NCI-H2171 (cell line): ENCODE measurements around the gene KDM7A.

ENCODE experiments used
- DNase-seq: peaks from one replicate; lab custom pipeline; 2025; lab: John Stamatoyannopoulos, UW

KDM7A gene

GRCh38 chr7:140054751-140055150 is 122.0 kb downstream of the KDM7A start:
- no peak for DNase-seq

DNA sequence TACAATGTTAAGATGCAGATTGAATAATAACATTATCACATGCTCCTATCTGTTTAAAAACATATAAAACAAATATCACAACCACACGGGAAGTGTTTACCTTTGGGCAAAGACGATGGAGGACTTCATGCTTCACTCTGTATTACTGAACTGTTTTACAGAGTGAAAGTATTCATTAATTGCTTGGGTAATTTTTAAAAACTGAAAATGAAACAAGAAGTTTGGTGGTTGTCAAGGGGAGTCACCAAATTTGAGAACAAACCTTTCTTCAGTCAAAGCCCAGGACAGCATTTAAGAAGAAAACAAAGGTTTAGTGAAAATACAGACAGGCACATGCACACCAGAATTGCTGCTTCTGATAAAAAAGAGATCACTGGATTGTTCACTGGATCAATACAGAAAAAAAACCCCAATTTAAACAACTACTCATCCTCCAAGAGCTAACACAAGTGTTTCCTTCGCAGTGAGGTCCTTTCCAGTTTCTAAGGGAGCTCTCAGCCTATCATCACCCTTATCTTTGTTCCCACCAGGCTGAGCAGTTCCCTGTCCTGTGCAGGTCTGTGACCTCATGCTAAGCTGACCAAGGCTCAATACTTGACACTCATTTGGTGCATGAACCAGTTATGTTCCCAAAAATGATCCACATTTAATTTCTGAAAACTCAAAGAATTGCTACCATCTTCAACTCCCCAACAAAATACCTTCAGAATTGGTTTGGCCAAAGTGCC is 122.8 kb downstream of the KDM7A start:
- no peak for DNase-seq

DNA sequence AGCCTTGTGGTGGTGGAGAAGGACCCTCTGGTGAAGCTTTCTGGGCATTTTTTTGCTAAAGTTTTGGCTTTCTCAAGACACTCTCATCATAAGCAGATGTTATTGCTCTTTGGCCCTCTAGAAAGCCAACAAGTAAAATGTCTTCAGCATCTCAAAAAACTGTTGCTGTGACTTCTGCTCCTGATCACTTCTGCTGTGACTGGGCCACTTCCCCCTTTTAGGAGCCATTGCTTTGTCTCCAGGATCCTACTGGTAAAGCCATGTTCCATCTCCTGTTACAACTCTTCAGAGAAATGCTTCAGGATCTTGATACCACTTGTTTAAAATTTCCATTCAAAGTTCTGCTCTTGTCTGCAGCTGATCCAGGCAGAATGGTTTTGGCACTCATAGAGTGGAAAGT is 125.0 kb downstream of the KDM7A start:
- no peak for DNase-seq

DNA sequence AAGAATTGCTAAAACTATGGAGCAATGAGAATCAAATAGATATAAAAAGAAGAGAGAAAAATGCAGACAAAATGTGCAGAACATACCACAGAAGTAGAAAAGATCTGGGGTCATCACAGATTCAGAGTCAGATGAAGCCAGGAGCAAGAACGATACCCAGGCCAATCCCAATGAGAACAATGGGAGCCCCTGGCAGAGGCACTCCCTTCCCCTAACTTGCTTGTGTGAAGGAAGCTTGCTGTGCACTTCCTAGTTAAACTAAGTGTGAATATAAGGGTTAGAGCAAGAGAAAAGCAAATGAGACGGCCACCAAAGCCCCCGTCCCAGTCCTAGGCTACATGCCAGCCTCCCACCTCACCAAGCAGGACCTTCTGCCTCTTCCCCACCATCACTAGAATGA is 126.7 kb downstream of the KDM7A start:
- no peak for DNase-seq

GRCh38 chr7:140049339-140050024 is 127.3 kb downstream of the KDM7A start:
- no peak for DNase-seq

- DNase-seq: no peak
These were observed 127.8 kb downstream of the KDM7A start for GRCh38 chr7:140048989-140049338.

DNA sequence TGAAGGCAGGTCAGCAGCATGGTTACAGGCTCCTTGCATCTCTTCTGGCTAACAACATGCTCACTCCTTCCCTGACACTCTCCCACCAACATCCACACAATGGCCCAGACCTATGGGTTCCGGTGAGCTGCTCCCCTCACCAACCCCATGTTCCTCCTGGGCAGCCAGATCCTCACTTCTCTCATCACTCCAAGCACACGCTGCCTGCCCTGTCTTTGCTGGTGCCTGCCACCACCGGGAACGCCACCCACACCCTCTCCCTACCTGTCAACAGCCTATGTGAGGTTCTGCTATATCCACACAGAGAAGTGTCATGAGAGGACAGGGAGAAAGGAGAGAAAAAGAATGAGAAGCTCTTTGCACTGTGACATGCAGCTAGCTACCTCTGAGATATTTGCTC is 128.6 kb downstream of the KDM7A start:
- DNase-seq: no peak

- DNase-seq: no peak
These were observed 129.6 kb downstream of the KDM7A start for GRCh38 chr7:140047197-140047596.

- no peak for DNase-seq
These were observed 131.1 kb downstream of the KDM7A start for GRCh38 chr7:140045697-140046096.

- DNase-seq: no peak
These were observed 132.5 kb downstream of the KDM7A start for GRCh38 chr7:140044251-140044650.

- no peak for DNase-seq
These were observed 134.5 kb downstream of the KDM7A start for GRCh38 chr7:140042386-140042670.

GRCh38 chr7:140041659-140042385 is 135.0 kb downstream of the KDM7A start:
- DNase-seq: no peak

GRCh38 chr7:140039896-140040295 is 136.9 kb downstream of the KDM7A start:
- no peak for DNase-seq

- no peak for DNase-seq
These were observed 137.7 kb downstream of the KDM7A start for GRCh38 chr7:140039066-140039465.

DNA sequence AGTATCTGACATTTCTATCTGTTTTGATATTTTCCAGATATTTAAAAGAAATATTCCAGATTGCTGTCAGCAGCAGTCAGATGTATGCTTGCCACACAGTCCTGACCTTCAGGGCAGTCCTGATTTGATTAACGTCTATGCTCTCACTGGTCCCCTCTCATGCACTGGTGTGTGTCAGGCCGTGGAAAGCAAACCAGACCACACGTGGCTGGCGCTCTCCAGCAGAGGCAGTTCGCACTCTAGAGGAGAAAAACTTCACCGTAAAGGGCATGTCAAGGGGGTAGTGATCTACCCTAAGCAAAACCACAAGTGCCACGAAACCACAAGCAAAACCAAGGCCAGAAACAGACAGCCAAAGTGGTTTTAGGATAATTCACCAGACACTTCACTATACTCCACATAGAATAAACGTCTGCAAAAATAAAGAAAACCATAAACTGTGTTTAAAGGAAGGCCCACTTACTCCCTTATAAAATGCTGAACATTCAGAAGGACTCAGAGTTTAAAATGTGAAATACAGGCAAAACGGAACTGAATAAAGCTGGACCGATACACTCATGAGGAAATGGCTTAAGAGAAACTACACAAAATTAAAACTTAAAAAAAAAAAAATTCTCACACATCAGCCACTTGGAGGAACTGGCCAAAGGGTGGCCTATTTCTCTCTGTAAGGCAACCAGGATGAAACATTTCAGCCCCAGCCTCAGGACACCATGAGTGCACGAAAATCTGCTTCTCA is 140.4 kb downstream of the KDM7A start:
- DNase-seq: no peak

GRCh38 chr7:140035400-140036223 is 141.2 kb downstream of the KDM7A start:
- DNase-seq: no peak
